Stimulated activated CD8-positive, alpha-beta memory T cell treated with anti-CD3 and anti-CD28 coated beads, Interleukin-15, amount 100 ng/mL, for 48 hours (primary cell): Measurements from ENCODE around the gene GNG12.

ENCODE experiments used
- DNase-seq, 2 donors: peaks; one replicate each; pipeline ENCODE4 v3.0.0-alpha.2; 2020; ENCODE audit warnings: low read depth in 2 of 2

GNG12 gene

DNA sequence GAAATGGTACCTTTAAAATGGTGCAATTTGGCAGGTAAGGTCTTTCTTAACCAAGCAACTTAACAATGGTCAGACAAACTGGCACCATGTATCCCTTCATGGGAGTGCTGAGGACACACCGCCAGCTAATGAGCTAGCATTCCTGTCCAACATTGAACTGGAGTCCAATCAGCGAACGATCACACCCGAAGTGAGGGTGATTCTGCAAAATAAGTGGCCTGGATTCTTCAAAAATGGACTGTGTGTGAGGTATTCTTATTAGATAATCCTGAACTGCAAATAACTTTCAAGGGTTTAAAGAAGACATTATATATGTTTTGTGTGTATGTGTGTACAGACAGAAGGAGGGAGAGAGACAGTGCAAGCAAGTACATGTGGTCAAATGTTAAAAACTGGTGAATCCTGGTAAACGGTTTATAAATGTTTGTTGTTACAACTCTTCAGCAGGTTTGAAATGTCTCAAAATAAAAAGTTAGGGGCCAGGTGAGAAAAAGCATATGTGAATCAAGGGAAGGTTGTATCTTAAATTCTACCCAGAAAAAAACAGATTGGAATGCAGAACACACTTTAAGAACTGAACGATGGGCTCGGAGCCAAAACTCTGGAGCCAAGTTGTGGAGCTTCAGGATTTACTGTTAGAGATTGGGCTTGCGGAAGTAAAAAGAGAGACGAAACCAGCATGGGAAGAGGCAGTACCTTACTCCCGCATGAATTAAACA, 127.4 kb downstream of the GNG12 start:
- DNase-seq, result no peak

DNA sequence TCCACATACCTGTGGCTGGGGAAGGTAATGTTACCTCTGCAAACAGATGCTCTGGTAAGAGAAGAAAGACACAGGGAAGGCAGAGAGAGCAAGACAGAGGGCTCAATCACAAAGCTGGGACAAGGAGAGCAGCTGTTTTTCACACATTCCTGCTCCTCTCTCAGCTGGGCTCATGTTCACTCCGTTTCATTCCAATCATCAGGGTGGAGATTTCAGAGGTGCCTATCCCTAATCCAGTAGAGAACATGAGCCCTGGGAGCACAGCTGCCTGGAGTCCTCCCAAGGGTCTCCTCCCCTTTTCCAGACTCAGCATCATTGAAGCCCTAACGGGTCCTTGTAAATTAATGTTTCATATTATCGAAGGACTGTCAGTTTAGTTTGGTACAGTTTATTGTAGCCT, 128.9 kb downstream of the GNG12 start:
- DNase-seq, result no peak

DNA sequence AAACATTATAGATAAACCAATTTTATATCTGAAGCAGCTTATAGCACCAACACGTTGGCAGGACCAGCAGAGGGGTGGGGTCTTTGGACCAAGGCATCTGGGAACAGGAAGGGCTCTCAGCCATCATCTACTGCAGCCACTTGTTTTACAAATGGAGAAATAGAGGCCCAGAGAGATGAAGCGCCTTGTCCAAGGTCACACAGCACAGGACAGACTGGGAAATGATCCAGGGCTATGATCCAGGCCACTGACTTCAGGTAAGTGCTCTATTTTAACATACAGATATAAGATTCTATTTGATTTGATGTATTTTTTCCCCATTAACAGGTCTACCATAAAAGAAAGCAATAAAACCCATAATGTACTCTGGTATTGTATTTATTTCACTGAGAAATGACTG, 131.4 kb downstream of the GNG12 start:
- DNase-seq, result no peak

DNA sequence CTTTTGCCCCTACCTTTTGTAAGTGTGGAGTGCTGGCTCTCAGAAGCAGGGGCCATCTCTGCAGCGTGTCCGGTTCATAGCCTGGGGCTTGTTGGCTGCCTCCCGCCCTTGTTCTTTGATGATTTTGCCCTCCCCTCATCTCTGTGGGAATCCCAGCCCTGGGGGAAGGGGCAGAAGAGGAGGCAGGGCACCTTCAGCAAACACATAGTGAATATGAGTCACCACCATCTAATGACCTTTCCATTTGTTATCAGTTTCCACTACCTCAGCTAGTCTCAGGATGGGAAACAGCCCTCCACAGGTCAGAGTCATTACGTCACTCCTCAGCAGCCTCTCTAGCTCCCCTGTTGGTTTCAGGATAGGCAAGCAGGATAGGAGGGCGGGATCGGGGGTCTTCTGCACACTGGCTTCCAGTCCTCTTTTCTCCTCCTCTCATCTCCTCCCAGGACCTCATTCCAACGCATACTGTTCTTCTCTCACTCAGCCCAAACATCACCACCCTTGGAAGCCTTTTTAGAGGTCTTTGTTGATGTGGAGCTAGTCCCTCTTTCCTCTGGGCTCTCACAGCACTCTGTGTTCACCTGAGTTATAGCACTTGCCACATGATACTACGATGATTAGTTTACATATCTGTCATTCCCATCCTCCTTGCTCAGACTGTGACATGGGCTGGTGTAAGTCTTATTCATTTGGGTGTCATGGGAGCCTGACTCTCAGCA, 132.4 kb downstream of the GNG12 start:
- DNase-seq, result peak in 1 of 2 donors; percentile 22

DNA sequence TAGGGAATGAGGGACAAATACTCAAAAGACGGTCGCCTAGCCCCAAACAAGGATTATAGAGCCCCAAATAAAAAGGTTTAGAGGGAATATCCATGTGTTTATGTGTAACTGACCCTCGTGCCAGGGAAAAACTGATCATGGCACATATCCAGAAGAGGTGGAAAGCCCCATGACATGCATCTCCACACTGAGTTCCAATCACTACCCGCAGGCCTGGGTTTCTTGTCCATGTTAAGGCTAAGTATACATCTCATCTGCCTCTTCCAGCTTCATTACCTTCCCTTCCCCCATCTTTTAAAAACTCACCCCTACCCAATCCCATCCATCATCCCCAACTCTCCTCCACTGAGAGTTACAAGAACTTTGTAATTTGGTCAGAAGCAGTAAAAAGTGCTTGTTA, 133.0 kb downstream of the GNG12 start:
- no peak for DNase-seq

- no peak for DNase-seq
Measured at GRCh38 chr1:67696708-67697107, 136.6 kb downstream of the GNG12 start.

GRCh38 chr1:67695963-67696362, 137.3 kb downstream of the GNG12 start:
- no peak for DNase-seq

GRCh38 chr1:67691712-67692111, 141.6 kb downstream of the GNG12 start:
- DNase-seq, result no peak

DNA sequence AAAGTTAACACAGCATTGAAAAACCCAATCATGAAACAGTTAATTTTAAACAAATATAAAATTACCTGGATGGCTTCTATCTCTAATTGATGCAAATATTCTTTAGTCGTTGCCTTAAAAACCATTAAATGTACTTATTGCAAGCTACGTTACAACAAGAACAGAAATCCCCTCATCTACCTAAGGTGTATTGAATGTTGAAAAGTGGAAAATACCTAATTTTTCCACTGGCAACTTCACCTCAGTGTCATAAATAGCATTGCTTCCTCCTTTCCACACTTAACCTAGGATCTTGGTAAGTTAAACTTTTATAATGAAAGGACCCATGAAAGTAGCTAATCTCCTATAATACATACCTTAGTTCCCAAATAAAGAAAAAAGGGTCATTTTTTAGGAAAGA, 142.9 kb downstream of the GNG12 start:
- DNase-seq, result no peak

DNA sequence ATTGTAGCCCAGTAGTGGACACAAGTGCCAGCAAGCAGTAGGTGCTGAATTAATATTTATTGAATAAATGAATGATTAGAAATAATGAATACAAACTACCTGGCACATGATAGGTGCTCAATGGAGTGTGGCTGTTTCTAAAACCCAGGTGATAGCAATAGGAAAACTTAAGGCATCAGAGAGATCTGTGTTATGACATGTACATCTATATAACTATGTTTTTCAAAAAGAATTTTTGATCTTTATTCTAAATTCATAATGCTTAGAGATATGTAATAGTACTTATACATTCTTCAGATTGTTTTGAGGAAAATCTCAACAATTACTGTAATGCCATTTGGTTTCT, 143.3 kb downstream of the GNG12 start:
- no peak for DNase-seq

DNA sequence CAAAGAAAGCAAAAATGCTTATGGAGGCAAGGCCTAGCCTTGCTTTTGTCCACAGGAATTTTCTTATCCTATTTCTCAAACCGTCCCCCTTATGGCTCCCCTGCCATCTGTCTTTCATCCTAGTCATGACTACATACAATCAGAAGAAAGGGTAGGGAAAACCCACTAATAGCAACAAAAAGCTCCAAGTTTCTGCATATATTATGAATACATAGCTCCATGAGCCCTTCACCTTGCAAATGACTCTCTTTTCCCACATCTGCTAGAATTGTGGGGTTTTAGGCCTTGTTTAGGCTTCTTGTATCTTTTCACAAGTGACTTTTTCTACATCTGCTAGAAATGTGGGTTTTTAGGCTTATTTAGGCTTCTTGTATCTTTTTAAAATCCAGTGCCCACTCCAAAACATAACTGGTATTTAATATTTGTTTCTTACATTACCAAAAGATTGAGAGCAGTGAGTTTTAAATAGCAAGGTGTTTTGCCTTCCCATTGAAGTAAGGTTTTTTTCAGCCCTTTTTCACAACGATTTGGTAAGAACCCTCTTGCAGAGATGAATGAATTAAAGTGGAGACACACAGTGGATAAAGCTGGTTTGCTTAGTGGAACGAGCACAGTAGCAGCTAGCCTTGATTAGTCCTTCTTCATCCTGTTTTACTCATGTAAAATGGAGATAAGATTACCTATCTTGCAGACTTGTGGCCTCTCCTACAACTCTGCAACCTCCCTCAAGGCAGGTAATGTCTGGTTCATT, 143.8 kb downstream of the GNG12 start:
- DNase-seq, result no peak

DNA sequence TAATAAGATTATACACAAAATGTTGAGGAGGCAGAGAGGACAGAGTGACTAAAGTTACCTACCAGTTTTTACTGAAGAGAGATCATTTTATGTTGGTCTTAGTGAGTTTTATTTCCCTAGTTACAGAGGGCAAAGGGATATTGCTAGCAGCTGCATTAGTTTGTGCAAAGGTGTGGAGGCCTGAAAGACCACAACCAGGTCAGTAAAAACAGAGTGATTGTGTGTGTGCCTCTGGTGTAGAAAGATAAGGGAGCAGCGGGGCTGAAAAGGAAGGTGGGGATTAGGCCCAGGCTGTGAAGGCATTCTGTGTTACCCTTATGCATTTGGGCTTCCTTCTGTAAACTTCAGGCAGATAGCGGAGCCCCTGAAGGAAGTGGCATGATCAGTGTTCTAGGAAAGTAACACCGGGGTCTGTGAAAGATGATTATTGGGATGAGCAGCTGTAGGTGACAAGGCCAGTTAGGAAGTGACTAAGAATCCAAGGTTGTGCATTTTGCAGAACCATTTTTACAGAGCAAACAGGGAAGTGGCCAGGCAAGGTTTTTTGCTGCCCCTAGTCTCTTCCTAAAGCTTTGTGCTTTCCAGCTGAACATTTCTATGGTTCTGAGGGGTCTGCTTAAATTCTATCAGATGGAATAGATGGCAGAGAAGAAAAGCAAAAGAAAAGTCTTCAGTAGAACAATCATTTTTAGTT, 144.6 kb downstream of the GNG12 start:
- no peak for DNase-seq

DNA sequence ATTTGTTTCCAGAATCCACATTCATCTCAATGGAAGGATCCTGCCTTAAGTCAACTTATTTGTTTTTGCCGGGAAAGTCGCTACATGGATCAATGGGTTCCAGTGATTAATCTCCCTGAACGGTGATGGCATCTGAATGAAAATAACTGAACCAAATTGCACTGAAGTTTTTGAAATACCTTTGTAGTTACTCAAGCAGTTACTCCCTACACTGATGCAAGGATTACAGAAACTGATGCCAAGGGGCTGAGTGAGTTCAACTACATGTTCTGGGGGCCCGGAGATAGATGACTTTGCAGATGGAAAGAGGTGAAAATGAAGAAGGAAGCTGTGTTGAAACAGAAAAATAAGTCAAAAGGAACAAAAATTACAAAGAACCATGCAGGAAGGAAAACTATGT, 145.6 kb downstream of the GNG12 start:
- DNase-seq, result no peak

- no peak for DNase-seq
Measured at GRCh38 chr1:67687198-67687545, 146.1 kb downstream of the GNG12 start.

DNA sequence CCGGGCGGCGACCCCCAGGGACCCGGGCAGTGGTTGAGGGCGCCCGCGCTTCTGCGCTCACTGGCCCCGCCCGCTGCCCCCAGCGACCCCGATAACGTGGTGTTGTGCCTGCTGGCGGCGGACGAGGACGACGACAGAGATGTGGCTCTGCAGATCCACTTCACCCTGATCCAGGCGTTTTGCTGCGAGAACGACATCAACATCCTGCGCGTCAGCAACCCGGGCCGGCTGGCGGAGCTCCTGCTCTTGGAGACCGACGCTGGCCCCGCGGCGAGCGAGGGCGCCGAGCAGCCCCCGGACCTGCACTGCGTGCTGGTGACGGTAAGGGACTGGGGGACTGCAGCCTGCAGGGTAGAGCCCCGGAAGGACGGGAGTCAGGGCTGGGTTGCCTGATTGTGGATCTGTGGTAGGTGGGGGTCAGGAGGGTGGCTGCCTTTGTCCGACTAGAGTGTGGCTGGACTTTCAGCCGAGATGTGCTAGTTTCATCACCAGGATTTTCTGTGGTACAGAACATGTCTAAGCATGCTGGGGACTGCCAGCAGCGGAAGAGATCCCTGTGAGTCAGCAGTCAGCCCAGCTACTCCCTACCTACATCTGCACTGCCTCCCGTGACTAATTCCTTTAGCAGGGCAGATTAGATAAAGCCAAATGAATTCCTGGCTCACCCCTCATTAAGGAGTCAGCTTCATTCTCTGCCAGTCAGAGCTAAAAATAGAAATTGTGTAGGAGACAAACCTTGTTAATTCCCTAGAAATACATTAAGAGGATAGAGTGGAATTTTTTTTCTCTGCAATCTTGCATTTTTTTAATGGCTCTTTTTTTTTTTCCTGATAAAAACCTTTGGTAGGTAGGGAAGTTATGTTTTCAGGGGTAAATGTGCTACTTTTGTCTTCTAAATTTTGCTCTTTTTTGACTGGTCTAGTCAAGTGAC, 146.7 kb downstream of the GNG12 start:
- DNase-seq, result peak; percentile 33 to 47

GRCh38 chr1:67685558-67686266, 147.6 kb downstream of the GNG12 start:
- peak; percentile 41 to 45 for DNase-seq

DNA sequence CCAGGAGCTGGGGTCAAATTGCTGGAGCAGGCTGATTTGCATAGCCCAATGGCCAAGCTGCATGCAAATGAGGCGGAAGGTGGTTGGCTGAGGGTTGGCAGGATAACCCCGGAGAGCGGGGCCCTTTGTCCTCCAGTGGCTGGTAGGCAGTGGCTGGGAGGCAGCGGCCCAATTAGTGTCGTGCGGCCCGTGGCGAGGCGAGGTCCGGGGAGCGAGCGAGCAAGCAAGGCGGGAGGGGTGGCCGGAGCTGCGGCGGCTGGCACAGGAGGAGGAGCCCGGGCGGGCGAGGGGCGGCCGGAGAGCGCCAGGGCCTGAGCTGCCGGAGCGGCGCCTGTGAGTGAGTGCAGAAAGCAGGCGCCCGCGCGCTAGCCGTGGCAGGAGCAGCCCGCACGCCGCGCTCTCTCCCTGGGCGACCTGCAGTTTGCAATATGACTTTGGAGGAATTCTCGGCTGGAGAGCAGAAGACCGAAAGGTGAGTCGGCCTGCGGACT, 148.2 kb downstream of the GNG12 start, which contains the start of gene GADD45A:
Gene GADD45A (plus strand): TSS at position 135 of the 491 bp plus-strand sequence. CDS start 294 bp downstream, at position 429.
- DNase-seq, result peak; percentile 91 to 92

- no peak for DNase-seq
Measured at GRCh38 chr1:67684526-67685066, 148.7 kb downstream of the GNG12 start.

- peak; percentile 33 to 35 for DNase-seq
Measured at GRCh38 chr1:67683766-67684525, 149.3 kb downstream of the GNG12 start.
